Glomerular endothelial cell (primary cell): Measurements from ENCODE around the gene ALDH3A2. TPM values are rescaled to one million over a fixed set of nuclear protein-coding genes. Genes with fewer than 3 reads are reported as not detected.
"Not testable (repeated sequence)": the region's sequence is repeated elsewhere in the genome, so short reads cannot be mapped to it uniquely, and the experiment has no call there.

Experiments
- DNase-seq: peaks from one replicate; pipeline ENCODE4 v3.0.0-alpha.2; 2011; ENCODE audit warnings: low read depth, low spot score; ENCODE audit errors: extremely low read depth
- total RNA-seq: library from RNA; depleted of rRNA; stranded (reverse); fragments of >200 nt; gene quantifications from 2 replicates; pipeline ENCODE4 v1.2.3, GENCODE V29; 2015

The ALDH3A2 gene
- total RNA-seq, 1 donor from 2014 or later = 39.7 TPM

GRCh38 chr17:19649274-19649541 lies 657 bp downstream of the ALDH3A2 start:
- no peak for DNase-seq

- DNase-seq = no peak
Observed at GRCh38 chr17:19650826-19651225, 2.3 kb downstream of the ALDH3A2 start.

GRCh38 chr17:19651451-19652238 lies 3.1 kb downstream of the ALDH3A2 start:
- no peak for DNase-seq

- no peak for DNase-seq
Observed at GRCh38 chr17:19652595-19652994, 4.0 kb downstream of the ALDH3A2 start.

- no peak for DNase-seq
Observed at GRCh38 chr17:19654342-19654886, 5.9 kb downstream of the ALDH3A2 start.

- DNase-seq = no peak
Observed at GRCh38 chr17:19654896-19655295, 6.3 kb downstream of the ALDH3A2 start.

- no peak for DNase-seq
Observed at GRCh38 chr17:19656336-19656735, 7.8 kb downstream of the ALDH3A2 start.

- DNase-seq = no peak
Observed at GRCh38 chr17:19656851-19657581, 8.5 kb downstream of the ALDH3A2 start.

GRCh38 chr17:19659366-19660177 lies 11.0 kb downstream of the ALDH3A2 start:
- DNase-seq = no peak

- no peak for DNase-seq
Observed at GRCh38 chr17:19660219-19660870, 11.8 kb downstream of the ALDH3A2 start.

- no peak for DNase-seq
Observed at GRCh38 chr17:19661121-19661520, 12.6 kb downstream of the ALDH3A2 start.

GRCh38 chr17:19663097-19663496 lies 14.5 kb downstream of the ALDH3A2 start:
- no peak for DNase-seq

GRCh38 chr17:19664136-19664820 lies 15.7 kb downstream of the ALDH3A2 start:
- DNase-seq = no peak

- DNase-seq = no peak
Observed at GRCh38 chr17:19664821-19665181, 16.2 kb downstream of the ALDH3A2 start.

- not testable (repeated sequence) for DNase-seq
Observed at GRCh38 chr17:19669680-19670079, 21.1 kb downstream of the ALDH3A2 start.

GRCh38 chr17:19670908-19671307 lies 22.4 kb downstream of the ALDH3A2 start:
- DNase-seq = no peak

GRCh38 chr17:19671433-19671832 lies 22.9 kb downstream of the ALDH3A2 start:
- DNase-seq = no peak

- no peak for DNase-seq
Observed at GRCh38 chr17:19672009-19672750, 23.6 kb downstream of the ALDH3A2 start.

GRCh38 chr17:19673623-19674022 lies 25.1 kb downstream of the ALDH3A2 start:
- no peak for DNase-seq

- DNase-seq = no peak
Observed at GRCh38 chr17:19676896-19677295, 28.3 kb downstream of the ALDH3A2 start.
